Measurements from ENCODE around the gene C1GALT1.

DNA sequence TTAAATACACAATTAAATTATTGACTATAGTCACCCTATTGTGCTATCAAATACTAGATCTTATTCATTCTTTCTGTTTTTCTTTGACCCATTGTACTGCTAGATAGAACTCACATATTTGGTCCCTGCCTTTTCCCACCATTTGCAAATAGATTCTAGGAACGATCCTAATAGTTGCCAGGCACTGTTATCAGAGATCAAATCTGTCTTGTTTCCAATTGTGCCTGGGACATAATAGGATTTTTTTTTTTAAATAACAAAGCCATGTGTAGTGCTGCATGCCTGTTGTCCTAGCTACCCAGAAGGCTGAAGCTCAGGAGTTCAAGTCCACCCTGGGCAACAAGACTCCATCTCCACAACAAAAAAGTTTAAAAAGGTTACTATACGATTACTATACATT lies 72.0 kb downstream of the C1GALT1 start:
- TF ChIP-seq, protein P1, sequence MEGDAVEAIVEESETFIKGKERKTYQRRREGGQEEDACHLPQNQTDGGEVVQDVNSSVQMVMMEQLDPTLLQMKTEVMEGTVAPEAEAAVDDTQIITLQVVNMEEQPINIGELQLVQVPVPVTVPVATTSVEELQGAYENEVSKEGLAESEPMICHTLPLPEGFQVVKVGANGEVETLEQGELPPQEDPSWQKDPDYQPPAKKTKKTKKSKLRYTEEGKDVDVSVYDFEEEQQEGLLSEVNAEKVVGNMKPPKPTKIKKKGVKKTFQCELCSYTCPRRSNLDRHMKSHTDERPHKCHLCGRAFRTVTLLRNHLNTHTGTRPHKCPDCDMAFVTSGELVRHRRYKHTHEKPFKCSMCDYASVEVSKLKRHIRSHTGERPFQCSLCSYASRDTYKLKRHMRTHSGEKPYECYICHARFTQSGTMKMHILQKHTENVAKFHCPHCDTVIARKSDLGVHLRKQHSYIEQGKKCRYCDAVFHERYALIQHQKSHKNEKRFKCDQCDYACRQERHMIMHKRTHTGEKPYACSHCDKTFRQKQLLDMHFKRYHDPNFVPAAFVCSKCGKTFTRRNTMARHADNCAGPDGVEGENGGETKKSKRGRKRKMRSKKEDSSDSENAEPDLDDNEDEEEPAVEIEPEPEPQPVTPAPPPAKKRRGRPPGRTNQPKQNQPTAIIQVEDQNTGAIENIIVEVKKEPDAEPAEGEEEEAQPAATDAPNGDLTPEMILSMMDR (IDR thresholded peaks at IDR 0.05): no peak
- TF ChIP-seq POLR2A (IDR thresholded peaks at IDR 0.05): no peak

Data from adrenal gland (tissue), 5 donors.